NT2/D1 (cell line): Measurements from ENCODE around the gene HLF.

Experiments
- DNase-seq: peaks from one replicate; pipeline ENCODE4 v3.0.0-alpha.2; 2011; ENCODE audit warnings: low read depth, low spot score
- H3K27me3 ChIP-seq: 2 replicates; pipeline ENCODE4 v1.6.0; 2011; ENCODE audit warnings: mild to moderate bottlenecking; ENCODE audit not compliant: insufficient read length, insufficient read depth
- H3K36me3 ChIP-seq: 2 replicates; pipeline ENCODE4 v1.6.1; 2011; ENCODE audit warnings: mild to moderate bottlenecking, low read length, mixed read lengths; ENCODE audit not compliant: insufficient read depth, insufficient read length
- H3K4me1 ChIP-seq: 2 replicates; pipeline ENCODE4 v1.5.1; 2011; ENCODE audit not compliant: insufficient read depth, insufficient read length
- H3K4me3 ChIP-seq: 2 replicates; pipeline ENCODE4 v1.5.1; 2011; ENCODE audit warnings: low read depth; ENCODE audit not compliant: insufficient read length
- H3K9ac ChIP-seq: 2 replicates; pipeline ENCODE4 v1.6.0; 2011; ENCODE audit warnings: low read depth; ENCODE audit not compliant: insufficient read length
- H3K9me3 ChIP-seq: 2 replicates; pipeline ENCODE4 v1.5.1; 2011; ENCODE audit warnings: mild to moderate bottlenecking, low read length; ENCODE audit not compliant: insufficient read depth
- SUZ12 ChIP-seq: IDR thresholded peaks from 2 replicates; pipeline ENCODE4 v1.6.1; 2011; ENCODE audit not compliant: insufficient read length, insufficient read depth; ENCODE audit errors: extremely low read depth
- YY1 ChIP-seq: IDR thresholded peaks from 2 replicates; pipeline ENCODE4 v1.6.1; 2011; ENCODE audit not compliant: insufficient read length, insufficient read depth
- ZNF274 ChIP-seq: IDR thresholded peaks from 2 replicates; pipeline ENCODE4 v1.6.1; 2011; ENCODE audit warnings: mild to moderate bottlenecking, low read depth, low read length

HLF gene

GRCh38 chr17:55264645-55265298 is at the start of gene HLF:
TSS of gene HLF (plus strand) at chr17:55264960. CDS start at chr17:55265485, 525 bp downstream.
- no peaks in the 10 kb centered on the region for H3K4me1 ChIP-seq
- DNase-seq = peak; percentile 39
- peak within 1 kb of the TSS; percentile 47 for H3K9ac ChIP-seq
- peaks cover 13% of the 10 kb centered on the region for H3K9me3 ChIP-seq
- peaks cover 77% of the 10 kb centered on the region for H3K27me3 ChIP-seq
- H3K36me3 ChIP-seq = no peaks in the 10 kb centered on the region
- TF ChIP-seq SUZ12 = no peak
- TF ChIP-seq ZNF274 = no peak
- TF ChIP-seq YY1 = no peak
- peak within 1 kb of the TSS; percentile 34 for H3K4me3 ChIP-seq

GRCh38 chr17:55215711-55216110 is 49.0 kb upstream of the HLF start:
- Histone ChIP-seq H3K36me3 (no peaks in the 10 kb centered on the region), H3K27me3 (no peaks in the 10 kb centered on the region), H3K4me1 (no peaks in the 10 kb centered on the region), H3K9me3 (peaks cover 5% of the 10 kb centered on the region; the same call in 1 of the 2 replicates), H3K4me3 (no peak overlapping the region), H3K9ac (no peak overlapping the region)
- DNase-seq = no peak
- TF ChIP-seq SUZ12 = no peak
- TF ChIP-seq ZNF274 = no peak
- no peak for TF ChIP-seq YY1

- no peak overlapping the region for H3K4me3 ChIP-seq
- TF ChIP-seq SUZ12 = no peak
- no peak for TF ChIP-seq YY1
- no peak for TF ChIP-seq ZNF274
- no peaks in the 10 kb centered on the region for H3K27me3 ChIP-seq
- H3K4me1 ChIP-seq = no peaks in the 10 kb centered on the region
- no peaks in the 10 kb centered on the region for H3K36me3 ChIP-seq
- no peak overlapping the region for H3K9ac ChIP-seq
- H3K9me3 ChIP-seq = peaks cover 5% of the 10 kb centered on the region; the same call in 1 of the 2 replicates
- DNase-seq = no peak
Measured at GRCh38 chr17:55216888-55217287, 47.9 kb upstream of the HLF start.

- Histone ChIP-seq H3K9me3 (peaks cover 5% of the 10 kb centered on the region; the same call in 1 of the 2 replicates), H3K36me3 (no peaks in the 10 kb centered on the region), H3K4me3 (no peak overlapping the region), H3K27me3 (no peaks in the 10 kb centered on the region), H3K4me1 (no peaks in the 10 kb centered on the region), H3K9ac (no peak overlapping the region)
- no peak for DNase-seq
- no peak for TF ChIP-seq YY1
- TF ChIP-seq ZNF274 = no peak
- TF ChIP-seq SUZ12 = no peak
Measured at GRCh38 chr17:55219459-55219858, 45.3 kb upstream of the HLF start.

GRCh38 chr17:55219934-55220333 is 44.8 kb upstream of the HLF start:
- H3K9me3 ChIP-seq = peaks cover 5% of the 10 kb centered on the region; the same call in 1 of the 2 replicates
- no peak for DNase-seq
- no peak overlapping the region for H3K4me3 ChIP-seq
- H3K4me1 ChIP-seq = no peaks in the 10 kb centered on the region
- no peaks in the 10 kb centered on the region for H3K36me3 ChIP-seq
- TF ChIP-seq ZNF274 (no peak), YY1 (no peak), SUZ12 (no peak)
- no peak overlapping the region for H3K9ac ChIP-seq
- H3K27me3 ChIP-seq = no peaks in the 10 kb centered on the region

GRCh38 chr17:55223524-55223923 is 41.2 kb upstream of the HLF start:
- no peaks in the 10 kb centered on the region for H3K36me3 ChIP-seq
- H3K9me3 ChIP-seq = no peaks in the 10 kb centered on the region
- H3K4me1 ChIP-seq = no peaks in the 10 kb centered on the region
- no peak for DNase-seq
- no peaks in the 10 kb centered on the region for H3K27me3 ChIP-seq
- TF ChIP-seq ZNF274 (no peak), YY1 (no peak), SUZ12 (no peak)
- H3K9ac ChIP-seq = no peak overlapping the region
- no peak overlapping the region for H3K4me3 ChIP-seq

- TF ChIP-seq SUZ12 (no peak), ZNF274 (no peak), YY1 (no peak)
- Histone ChIP-seq H3K27me3 (no peaks in the 10 kb centered on the region), H3K4me3 (no peak overlapping the region)
Measured at GRCh38 chr17:55224746-55225145, 40.0 kb upstream of the HLF start.

More at GRCh38 chr17:55224746-55225145, 40.0 kb upstream of the HLF start:
- H3K9ac ChIP-seq = no peak overlapping the region
- no peaks in the 10 kb centered on the region for H3K36me3 ChIP-seq
- H3K9me3 ChIP-seq = no peaks in the 10 kb centered on the region
- no peak for DNase-seq
- no peaks in the 10 kb centered on the region for H3K4me1 ChIP-seq
